Natural killer cell (primary cell): ENCODE data around the gene UBAP2L. TPM values are rescaled to one million over a fixed set of nuclear protein-coding genes. Genes with fewer than 3 reads are reported as not detected.
A peak's percentile ranks its signal among the peaks of the same experiment; 100 is the strongest.

ENCODE experiments used
- ATAC-seq, 3 donors: fragments of 150-1000 bp in 2 of 3; fragments of 200-7000 bp in 1 of 3; cut with Tn5 transposase; 1 replicate in 1 of 3; 2 replicates in 2 of 3; pipeline ENCODE4 v1.10.0; 2021; ENCODE audit warnings: mild to moderate bottlenecking in 2 of 3, moderate library complexity in 2 of 3
- DNase-seq, 2 donors: peaks; one replicate each; pipeline versions ENCODE4 v3.0.0 to v3.0.0-alpha.2; 2013 to 2021; ENCODE audit warnings: mixed read lengths in 1 of 2
- H3K27ac ChIP-seq: one replicate; pipeline ENCODE4 v1.5.1; 2013; ENCODE audit warnings: mild to moderate bottlenecking, low read length
- H3K27me3 ChIP-seq: one replicate; pipeline ENCODE4 v1.6.1; 2013; ENCODE audit warnings: low read length; ENCODE audit not compliant: control insufficient read depth, insufficient read depth
- H3K36me3 ChIP-seq: one replicate; pipeline ENCODE4 v1.6.1; 2013; ENCODE audit warnings: low read length; ENCODE audit not compliant: control insufficient read depth, insufficient read depth
- H3K4me1 ChIP-seq: one replicate; pipeline ENCODE4 v1.6.1; 2013; ENCODE audit warnings: low read length; ENCODE audit not compliant: control insufficient read depth, insufficient read depth
- H3K4me3 ChIP-seq: one replicate; pipeline ENCODE4 v1.5.1; 2013; ENCODE audit warnings: low read length
- H3K9me3 ChIP-seq: one replicate; pipeline ENCODE4 v1.6.1; 2013; ENCODE audit warnings: low read length; ENCODE audit not compliant: control insufficient read depth, insufficient read depth
- H3K27ac Mint-ChIP-seq, 2 donors: one replicate each; pipeline ENCODE4 v1.8.0; 2022; ENCODE audit warnings: mild to moderate bottlenecking in 2 of 2, mixed read lengths in 2 of 2, moderate library complexity in 1 of 2
- H3K27me3 Mint-ChIP-seq, 2 donors: one replicate each; pipeline ENCODE4 v1.8.0; 2022; ENCODE audit warnings: low read depth in 2 of 2, mixed read lengths in 2 of 2
- H3K36me3 Mint-ChIP-seq: one replicate; pipeline ENCODE4 v1.8.0; 2022; ENCODE audit warnings: mixed read lengths
- H3K4me1 Mint-ChIP-seq, 2 donors: one replicate each; pipeline ENCODE4 v1.8.0; 2022; ENCODE audit warnings: mixed read lengths in 2 of 2
- H3K4me3 Mint-ChIP-seq: one replicate; pipeline ENCODE4 v1.8.0; 2022; ENCODE audit warnings: mild to moderate bottlenecking, moderate library complexity, mixed read lengths
- H3K9me3 Mint-ChIP-seq, 2 donors: one replicate each; pipeline ENCODE4 v1.8.0; 2022; ENCODE audit warnings: mixed read lengths in 2 of 2
- WGBS: methylation state at CpG from one replicate; pipeline ENCODE4 v1.1.7; 2013; ENCODE audit warnings: missing lambda C conversion rate; ENCODE audit not compliant: insufficient coverage; 5-methylcytosine and 5-hydroxymethylcytosine counted together
- intact Hi-C: fragments of 100-400 bp; cut with micrococcal nuclease; formaldehyde crosslinking; loops from one replicate; pipeline ENCODE4 v1.14.2; 2022
- total RNA-seq, 4 donors: library from RNA; stranded (reverse); fragments of 120-200 nt in 1 of 4; gene quantifications; one replicate each; pipeline versions ENCODE4 v1.2.3 to v1.2.4, GENCODE V29; 2013 to 2022
- TF ChIP-seq, protein P1 (sequence below): fragments of 200-600 bp; IDR thresholded peaks from one replicate; pipeline ENCODE4 v1.8.0; 2022; ENCODE audit warnings: antibody characterized with exemption

UBAP2L gene
- total RNA-seq, 3 donors from 2014 or later (not counting 1 experiment from before 2014, with no cell fraction given) = 195 to 220 (median 218) TPM

DNA sequence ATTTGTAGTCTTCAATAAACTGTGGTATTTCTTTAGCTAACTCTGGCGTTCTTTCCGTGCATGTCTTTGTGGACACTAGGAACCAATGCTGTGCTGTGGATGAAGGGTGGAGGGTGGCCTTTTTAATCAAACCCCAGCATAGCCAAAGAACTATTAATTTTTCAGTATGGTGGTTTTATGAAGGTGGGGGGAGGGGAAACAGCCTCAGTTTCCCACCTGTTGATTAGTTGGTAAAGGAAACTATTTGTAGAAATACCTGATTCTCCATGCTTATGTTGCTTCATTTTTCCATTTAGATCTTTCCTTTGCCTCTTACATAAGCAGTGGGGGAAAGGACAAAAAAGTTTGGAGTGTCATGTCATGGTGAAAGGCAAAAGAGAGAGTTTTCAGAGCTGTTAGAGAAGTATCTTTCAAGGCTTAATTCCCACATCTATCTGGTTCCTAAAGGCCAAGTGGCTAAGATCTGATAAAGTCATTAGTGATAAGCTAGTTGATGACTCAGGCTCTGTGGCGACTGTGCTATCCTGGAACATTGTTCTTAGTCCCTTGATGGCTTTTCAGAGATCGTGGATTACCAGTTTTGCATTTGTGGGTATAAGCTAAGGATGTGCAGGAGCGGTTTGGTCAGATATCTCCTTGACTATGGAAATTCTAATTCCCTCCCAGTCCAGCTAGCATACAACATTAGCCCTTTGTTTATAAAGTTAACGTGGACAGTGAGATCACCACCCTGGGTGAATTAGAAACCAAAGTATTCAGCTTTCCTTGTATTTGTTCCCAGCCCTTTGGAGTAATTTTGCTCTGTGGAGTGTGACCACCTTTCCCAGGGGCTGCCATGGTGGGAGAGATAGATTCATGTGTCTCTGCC, 42.9 kb downstream of the UBAP2L start:
- intact Hi-C loops = no loop called here
- Mint-ChIP-seq H3K4me3 (no peak overlapping the region), H3K9me3 (no peaks in the 10 kb centered on the region), H3K36me3 (peaks cover 3% of the 10 kb centered on the region), H3K27ac (peak overlapping the region; percentile 55 to 76), H3K4me1 (peaks cover 6 to 12% of the 10 kb centered on the region in 2 donors), H3K27me3 (no peaks in the 10 kb centered on the region)
- DNase-seq = no peak
- no peak overlapping the region for H3K27ac ChIP-seq
- ATAC-seq = no peak
- TF ChIP-seq, protein P1, sequence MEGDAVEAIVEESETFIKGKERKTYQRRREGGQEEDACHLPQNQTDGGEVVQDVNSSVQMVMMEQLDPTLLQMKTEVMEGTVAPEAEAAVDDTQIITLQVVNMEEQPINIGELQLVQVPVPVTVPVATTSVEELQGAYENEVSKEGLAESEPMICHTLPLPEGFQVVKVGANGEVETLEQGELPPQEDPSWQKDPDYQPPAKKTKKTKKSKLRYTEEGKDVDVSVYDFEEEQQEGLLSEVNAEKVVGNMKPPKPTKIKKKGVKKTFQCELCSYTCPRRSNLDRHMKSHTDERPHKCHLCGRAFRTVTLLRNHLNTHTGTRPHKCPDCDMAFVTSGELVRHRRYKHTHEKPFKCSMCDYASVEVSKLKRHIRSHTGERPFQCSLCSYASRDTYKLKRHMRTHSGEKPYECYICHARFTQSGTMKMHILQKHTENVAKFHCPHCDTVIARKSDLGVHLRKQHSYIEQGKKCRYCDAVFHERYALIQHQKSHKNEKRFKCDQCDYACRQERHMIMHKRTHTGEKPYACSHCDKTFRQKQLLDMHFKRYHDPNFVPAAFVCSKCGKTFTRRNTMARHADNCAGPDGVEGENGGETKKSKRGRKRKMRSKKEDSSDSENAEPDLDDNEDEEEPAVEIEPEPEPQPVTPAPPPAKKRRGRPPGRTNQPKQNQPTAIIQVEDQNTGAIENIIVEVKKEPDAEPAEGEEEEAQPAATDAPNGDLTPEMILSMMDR = no peak
- H3K4me3 ChIP-seq = no peak overlapping the region
- peaks cover 62% of the 10 kb centered on the region for H3K36me3 ChIP-seq
- no peaks in the 10 kb centered on the region for H3K9me3 ChIP-seq
- H3K4me1 ChIP-seq = peaks cover 2% of the 10 kb centered on the region
- 100% methylated on average over 2 of the region's 6 CpGs for WGBS
- H3K27me3 ChIP-seq = no peaks in the 10 kb centered on the region

DNA sequence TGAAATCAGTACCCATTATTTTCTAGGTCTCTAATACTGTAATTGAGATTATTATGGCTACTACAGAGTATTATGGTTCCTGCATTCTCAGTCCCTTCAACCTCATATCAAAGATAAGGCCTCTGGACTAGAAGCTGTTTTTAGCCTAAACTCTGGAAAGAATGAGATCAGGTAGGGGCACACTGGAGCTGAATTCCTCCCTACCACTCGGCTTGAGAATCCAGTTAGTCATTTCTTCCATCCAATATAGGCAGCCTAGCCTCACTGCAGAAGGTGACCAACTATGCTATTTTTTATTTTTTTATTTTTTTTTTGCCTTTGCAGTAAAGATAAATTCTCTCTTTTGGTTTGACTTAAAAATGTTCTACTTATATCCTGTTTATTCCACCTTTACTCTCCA, 43.7 kb downstream of the UBAP2L start:
- Mint-ChIP-seq H3K27ac (peak overlapping the region; percentile 55 to 76), H3K9me3 (no peaks in the 10 kb centered on the region), H3K4me1 (peaks cover 6 to 12% of the 10 kb centered on the region in 2 donors), H3K27me3 (no peaks in the 10 kb centered on the region), H3K4me3 (no peak overlapping the region), H3K36me3 (peaks cover 4% of the 10 kb centered on the region)
- Histone ChIP-seq H3K27me3 (no peaks in the 10 kb centered on the region), H3K36me3 (peaks cover 62% of the 10 kb centered on the region), H3K27ac (no peak overlapping the region), H3K4me1 (peaks cover 2% of the 10 kb centered on the region), H3K9me3 (no peaks in the 10 kb centered on the region), H3K4me3 (no peak overlapping the region)
- TF ChIP-seq, protein P1 = no peak
- intact Hi-C loops = no loop called here
- DNase-seq (no peak), ATAC-seq (no peak)
- no CpG with 5 or more reads among the region's 1 CpG for WGBS

DNA sequence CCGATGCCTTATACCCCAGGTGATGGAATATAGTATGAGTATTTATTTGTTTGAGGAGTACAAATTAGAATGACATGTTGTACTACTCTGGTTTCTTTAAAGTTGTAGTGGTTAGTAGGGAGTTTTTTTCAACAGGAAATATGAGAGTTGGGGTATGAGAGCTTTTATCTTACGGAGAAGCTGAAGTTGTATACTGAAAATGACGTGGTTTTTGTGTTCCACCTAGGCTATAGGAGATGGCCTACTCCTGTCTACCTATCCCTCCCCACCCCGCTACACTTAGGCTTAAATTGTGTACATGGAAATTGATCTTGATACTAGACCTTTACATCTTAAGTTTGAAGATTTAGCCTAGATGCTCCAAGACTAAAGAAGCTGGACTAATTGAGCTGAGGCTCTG, 44.8 kb downstream of the UBAP2L start:
- peak overlapping the region; percentile 55 to 76 for H3K27ac Mint-ChIP-seq
- Histone ChIP-seq H3K4me1 (peaks cover 2% of the 10 kb centered on the region), H3K27me3 (no peaks in the 10 kb centered on the region), H3K27ac (no peak overlapping the region), H3K36me3 (peaks cover 56% of the 10 kb centered on the region), H3K9me3 (no peaks in the 10 kb centered on the region), H3K4me3 (no peak overlapping the region)
- DNase-seq (peak in 1 of 2 donors; percentile 72), ATAC-seq (peak in 1 of 3 donors; percentile 36)
- H3K4me3 Mint-ChIP-seq = no peak overlapping the region
- TF ChIP-seq, protein P1 = no peak
- 55% methylated on average over 2 of the region's 4 CpGs for WGBS
- H3K9me3 Mint-ChIP-seq = no peaks in the 10 kb centered on the region
- H3K36me3 Mint-ChIP-seq = peaks cover 9% of the 10 kb centered on the region
- H3K4me1 Mint-ChIP-seq = peaks cover 6 to 12% of the 10 kb centered on the region in 2 donors
- H3K27me3 Mint-ChIP-seq = no peaks in the 10 kb centered on the region
- intact Hi-C loops = no loop called here
